ENCODE measurements around the gene ICOSLG.

GRCh38 chr21:44253832-44254710, 13.3 kb upstream of the ICOSLG start:
- TF ChIP-seq POLR2AphosphoS5 (IDR thresholded peaks at IDR 0.05; ENCODE audit: low read depth, low read length): no peak
- no peak for TF ChIP-seq POLR2A (IDR thresholded peaks at IDR 0.05; ENCODE audit: low read depth, low read length)

Measured in GM12892 (cell line).